CD14-positive monocyte (primary cell): ENCODE measurements around the gene OXER1. TPM values are rescaled to one million over a fixed set of nuclear protein-coding genes. Genes with fewer than 3 reads are reported as not detected.

Source experiments
- DNase-seq, 3 donors: peaks; one replicate each; pipeline ENCODE4 v3.0.0-alpha.2; 2011 to 2022
- H2AFZ ChIP-seq: 2 replicates; pipeline ENCODE4 v1.6.0; 2012; ENCODE audit warnings: mild to moderate bottlenecking, low read depth, low read length, inconsistent platforms; ENCODE audit not compliant: insufficient read depth, poor library complexity, severe bottlenecking
- H3K27ac ChIP-seq, 2 donors: 1 replicate in 1 of 2; 2 replicates in 1 of 2; pipeline ENCODE4 v1.5.1; 2012 to 2013; ENCODE audit warnings: low read length in 2 of 2, control low read depth in 1 of 2, inconsistent platforms in 1 of 2, low read depth in 1 of 2, mild to moderate bottlenecking in 1 of 2
- H3K27me3 ChIP-seq, 2 donors: one replicate each; pipeline versions ENCODE4 v1.6.0 to v1.6.1; 2011 to 2013; ENCODE audit warnings: low read length in 2 of 2; ENCODE audit not compliant: control insufficient read depth in 2 of 2, insufficient read depth in 2 of 2
- H3K36me3 ChIP-seq, 2 donors: replicated peaks in 1 of 2; 1 replicate in 1 of 2; 2 replicates in 1 of 2; pipeline versions ENCODE4 v1.5.1 to v1.6.1; 2012 to 2013; ENCODE audit warnings: low read length in 2 of 2, control low read depth in 1 of 2, inconsistent platforms in 1 of 2, mild to moderate bottlenecking in 1 of 2; ENCODE audit not compliant: insufficient read depth in 2 of 2, control insufficient read depth in 1 of 2
- H3K4me1 ChIP-seq, 2 donors: 1 replicate in 1 of 2; 2 replicates in 1 of 2; pipeline versions ENCODE4 v1.5.1 to v1.6.1; 2012 to 2013; ENCODE audit warnings: low read length in 2 of 2, control low read depth in 1 of 2, inconsistent platforms in 1 of 2, mild to moderate bottlenecking in 1 of 2, moderate library complexity in 1 of 2; ENCODE audit not compliant: insufficient read depth in 2 of 2, control insufficient read depth in 1 of 2
- H3K4me2 ChIP-seq: replicated peaks from 2 replicates; pipeline ENCODE3; 2012; ENCODE audit warnings: low read length, moderate library complexity, mild to moderate bottlenecking; ENCODE audit not compliant: poor library complexity, severe bottlenecking; ENCODE audit errors: extremely low read depth
- H3K4me3 ChIP-seq, 3 experiments: fragments of 200-600 bp in 1 of 3; sonication (generic) in 1 of 3; replicated peaks in 1 of 3; 1 replicate in 2 of 3; 2 replicates in 1 of 3; pipeline ENCODE4 v1.5.1; 2011 to 2013; ENCODE audit warnings: low read length in 3 of 3, mild to moderate bottlenecking in 3 of 3, control low read depth in 2 of 3, low read depth in 2 of 3, inconsistent platforms in 1 of 3, moderate library complexity in 1 of 3
- H3K79me2 ChIP-seq: 2 replicates; pipeline ENCODE4 v1.6.0; 2012; ENCODE audit warnings: mild to moderate bottlenecking, control low read depth, inconsistent platforms, low read length, moderate library complexity; ENCODE audit not compliant: insufficient read depth
- H3K9ac ChIP-seq: 2 replicates; pipeline ENCODE4 v1.6.0; 2017; ENCODE audit warnings: low read length, mild to moderate bottlenecking; ENCODE audit not compliant: insufficient read depth, poor library complexity, severe bottlenecking
- H3K9me3 ChIP-seq, 2 donors: replicated peaks in 1 of 2; 1 replicate in 1 of 2; 2 replicates in 1 of 2; pipeline versions ENCODE4 v1.5.1 to v1.6.1; 2012 to 2013; ENCODE audit warnings: low read length in 2 of 2, control low read depth in 1 of 2; ENCODE audit not compliant: control insufficient read depth in 1 of 2, insufficient read depth in 1 of 2
- H4K20me1 ChIP-seq: 2 replicates; pipeline ENCODE4 v1.6.0; 2012; ENCODE audit warnings: mild to moderate bottlenecking, low read length, control low read depth, moderate library complexity; ENCODE audit not compliant: insufficient read depth
- H3K27ac Mint-ChIP-seq, 7 donors: one replicate each; pipeline ENCODE4 v1.8.0; 2020; ENCODE audit warnings: mild to moderate bottlenecking in 7 of 7, mixed read lengths in 7 of 7, moderate library complexity in 6 of 7, inconsistent platforms in 2 of 7
- H3K27me3 Mint-ChIP-seq, 3 donors: one replicate each; pipeline ENCODE4 v1.8.0; 2021 to 2022; ENCODE audit warnings: low read depth in 3 of 3, mild to moderate bottlenecking in 3 of 3, mixed read lengths in 3 of 3, moderate library complexity in 3 of 3, inconsistent platforms in 1 of 3
- H3K36me3 Mint-ChIP-seq, 2 donors: one replicate each; pipeline ENCODE4 v1.8.0; 2020; ENCODE audit warnings: mixed read lengths in 2 of 2, inconsistent platforms in 1 of 2, mild to moderate bottlenecking in 1 of 2
- H3K4me1 Mint-ChIP-seq: one replicate; pipeline ENCODE4 v1.8.0; 2020; ENCODE audit warnings: mild to moderate bottlenecking, mixed read lengths
- H3K4me3 Mint-ChIP-seq, 2 donors: one replicate each; pipeline ENCODE4 v1.8.0; 2020; ENCODE audit warnings: mild to moderate bottlenecking in 2 of 2, mixed read lengths in 2 of 2, moderate library complexity in 1 of 2
- H3K9me3 Mint-ChIP-seq, 7 donors: one replicate each; pipeline ENCODE4 v1.8.0; 2020 to 2022; ENCODE audit warnings: mixed read lengths in 7 of 7, mild to moderate bottlenecking in 6 of 7, moderate library complexity in 6 of 7, inconsistent platforms in 2 of 7
- WGBS: methylation state at CpG from one replicate; pipeline ENCODE4 v1.1.5; 2013; ENCODE audit warnings: missing lambda C conversion rate; ENCODE audit not compliant: insufficient coverage; 5-methylcytosine and 5-hydroxymethylcytosine counted together
- intact Hi-C, 2 donors: fragments of 100-400 bp; cut with micrococcal nuclease; formaldehyde crosslinking; loops; one replicate each; pipeline versions ENCODE4 v1.15.0 to v1.15.1; 2023
- polyA plus RNA-seq, 3 donors: library from polyadenylated mRNA; depleted of rRNA in 1 of 3; unstranded in 2 of 3; stranded (reverse) in 1 of 3; fragments of 300-500 nt in 2 of 3; fragments of >200 nt in 1 of 3; fragmentation: Illumina TruSeq in 2 of 3; gene quantifications; 1 replicate in 2 of 3; 2 replicates in 1 of 3; pipeline ENCODE4 v1.2.3, GENCODE V29; 2012 to 2021
- TF ChIP-seq, protein P1 (sequence below): fragments of 200-600 bp; IDR thresholded peaks from one replicate; pipeline ENCODE4 v1.8.0; 2022; ENCODE audit warnings: antibody characterized with exemption, mild to moderate bottlenecking

OXER1 gene
- polyA plus RNA-seq, 3 donors: 3.8 to 13.3 (median 5.7) TPM

- Mint-ChIP-seq H3K4me3 (peak overlapping the region; percentile 84 to 97), H3K4me1 (peaks cover 42% of the 10 kb centered on the region), H3K9me3 (no peaks in the 10 kb centered on the region), H3K36me3 (peaks cover 37 to 43% of the 10 kb centered on the region in 2 donors), H3K27ac (peak overlapping the region; percentile 77 to 96 (median 93)), H3K27me3 (peaks cover 0 to 5% (median 2%) of the 10 kb centered on the region in 3 donors)
- H3K4me1 ChIP-seq: peaks cover 26 to 35% of the 10 kb centered on the region in 2 donors
- peak overlapping the region; percentile 97 for H2AFZ ChIP-seq
- WGBS: 0% methylated on average over 11 of the region's 18 CpGs
- H3K9ac ChIP-seq: peak overlapping the region; percentile 95
- peaks cover 11 to 30% of the 10 kb centered on the region in 2 donors for H3K36me3 ChIP-seq
- H3K79me2 ChIP-seq: peaks cover 53% of the 10 kb centered on the region
- H3K4me3 ChIP-seq: peak overlapping the region; percentile 80 to 87 (median 86)
- peaks cover 5% of the 10 kb centered on the region for H4K20me1 ChIP-seq
- H3K27ac ChIP-seq: peak overlapping the region; percentile 64 to 93
- peak; percentile 69 to 72 (median 70) for DNase-seq
- peak overlapping the region; percentile 85 for H3K4me2 ChIP-seq
- H3K27me3 ChIP-seq: no peaks in the 10 kb centered on the region
- TF ChIP-seq, protein P1, sequence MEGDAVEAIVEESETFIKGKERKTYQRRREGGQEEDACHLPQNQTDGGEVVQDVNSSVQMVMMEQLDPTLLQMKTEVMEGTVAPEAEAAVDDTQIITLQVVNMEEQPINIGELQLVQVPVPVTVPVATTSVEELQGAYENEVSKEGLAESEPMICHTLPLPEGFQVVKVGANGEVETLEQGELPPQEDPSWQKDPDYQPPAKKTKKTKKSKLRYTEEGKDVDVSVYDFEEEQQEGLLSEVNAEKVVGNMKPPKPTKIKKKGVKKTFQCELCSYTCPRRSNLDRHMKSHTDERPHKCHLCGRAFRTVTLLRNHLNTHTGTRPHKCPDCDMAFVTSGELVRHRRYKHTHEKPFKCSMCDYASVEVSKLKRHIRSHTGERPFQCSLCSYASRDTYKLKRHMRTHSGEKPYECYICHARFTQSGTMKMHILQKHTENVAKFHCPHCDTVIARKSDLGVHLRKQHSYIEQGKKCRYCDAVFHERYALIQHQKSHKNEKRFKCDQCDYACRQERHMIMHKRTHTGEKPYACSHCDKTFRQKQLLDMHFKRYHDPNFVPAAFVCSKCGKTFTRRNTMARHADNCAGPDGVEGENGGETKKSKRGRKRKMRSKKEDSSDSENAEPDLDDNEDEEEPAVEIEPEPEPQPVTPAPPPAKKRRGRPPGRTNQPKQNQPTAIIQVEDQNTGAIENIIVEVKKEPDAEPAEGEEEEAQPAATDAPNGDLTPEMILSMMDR: no peak
- intact Hi-C loops: no loop called here
- H3K9me3 ChIP-seq: no peaks in the 10 kb centered on the region
Observed at GRCh38 chr2:42792087-42792582, 28.2 kb upstream of the OXER1 start.

- H3K27me3 Mint-ChIP-seq: peaks cover 0 to 5% (median 2%) of the 10 kb centered on the region in 3 donors
- TF ChIP-seq, protein P1: no peak
- peaks cover 26 to 35% of the 10 kb centered on the region in 2 donors for H3K4me1 ChIP-seq
- peaks cover 50% of the 10 kb centered on the region for H3K79me2 ChIP-seq
- peak overlapping the region; percentile 85 for H3K4me2 ChIP-seq
- intact Hi-C loops: no loop called here
- peaks cover 0 to 1% (median 0%) of the 10 kb centered on the region in 7 donors for H3K9me3 Mint-ChIP-seq
- WGBS: 100% methylated on average over 2 of the region's 4 CpGs
- no peaks in the 10 kb centered on the region for H3K9me3 ChIP-seq
- H2AFZ ChIP-seq: peak overlapping the region; percentile 97
- peak overlapping the region; percentile 84 to 97 for H3K4me3 Mint-ChIP-seq
- H3K27ac Mint-ChIP-seq: peak overlapping the region; percentile 77 to 96 (median 93)
- H4K20me1 ChIP-seq: peaks cover 5% of the 10 kb centered on the region
- peaks cover 42% of the 10 kb centered on the region for H3K4me1 Mint-ChIP-seq
- no peaks in the 10 kb centered on the region for H3K27me3 ChIP-seq
- no peak for DNase-seq
- peak overlapping the region; percentile 95 for H3K9ac ChIP-seq
- peaks cover 11 to 25% of the 10 kb centered on the region in 2 donors for H3K36me3 ChIP-seq
- peak overlapping the region; percentile 64 to 93 for H3K27ac ChIP-seq
- peaks cover 37 to 40% of the 10 kb centered on the region in 2 donors for H3K36me3 Mint-ChIP-seq
- peak overlapping the region in 2 of 3 experiments; percentile 80 to 87 for H3K4me3 ChIP-seq
Observed at GRCh38 chr2:42791606-42792005, 27.7 kb upstream of the OXER1 start.
